HG03378 (cell line): ENCODE data around the gene CATSPER1.
"Not testable (repeated sequence)": the region's sequence is repeated elsewhere in the genome, so short reads cannot be mapped to it uniquely, and the experiment has no call there.

ENCODE experiments used
- ATAC-seq: cut with Tn5 transposase; IDR thresholded peaks from one replicate; pipeline ENCODE4 v1.9.1; 2021; ENCODE audit warnings: mild to moderate bottlenecking, moderate library complexity; ENCODE audit not compliant: unreplicated experiment

The CATSPER1 gene

DNA sequence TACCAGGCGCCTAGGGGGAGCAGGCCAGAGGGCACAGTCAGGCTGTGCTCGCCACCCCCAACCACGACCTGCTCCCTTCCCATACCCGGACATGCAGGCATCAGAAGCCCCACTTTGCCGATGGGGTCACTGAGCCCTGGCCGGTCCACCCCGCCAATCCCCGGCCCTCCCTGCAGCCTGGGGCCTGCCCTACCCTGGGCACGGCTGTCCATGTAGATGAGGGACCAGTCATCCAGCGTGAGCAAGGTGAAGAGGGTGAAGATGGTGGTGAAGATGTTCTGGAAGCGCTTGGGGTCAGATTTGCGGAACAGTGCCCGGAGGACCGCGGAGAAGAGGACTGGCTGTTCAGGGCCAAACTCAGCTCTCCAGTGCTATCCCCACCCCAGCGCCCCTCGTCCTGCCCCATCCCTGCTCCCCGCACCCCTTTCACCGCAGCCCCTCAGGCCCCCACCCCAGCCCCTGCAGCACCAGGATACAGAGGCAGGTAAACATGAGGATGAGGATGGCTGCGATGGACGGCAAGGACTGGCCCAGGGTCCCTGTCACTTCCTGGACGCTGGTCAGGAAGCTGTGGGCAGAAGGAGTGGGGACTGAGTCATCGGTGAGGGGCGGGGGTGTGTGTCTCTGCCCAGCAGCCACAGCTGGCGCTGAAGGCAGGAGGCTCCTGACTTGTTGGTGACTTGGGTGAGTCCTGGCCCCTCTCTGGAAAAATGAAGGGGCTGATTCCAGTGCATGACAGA, 5.5 kb downstream of the CATSPER1 start:
- ATAC-seq: no peak

DNA sequence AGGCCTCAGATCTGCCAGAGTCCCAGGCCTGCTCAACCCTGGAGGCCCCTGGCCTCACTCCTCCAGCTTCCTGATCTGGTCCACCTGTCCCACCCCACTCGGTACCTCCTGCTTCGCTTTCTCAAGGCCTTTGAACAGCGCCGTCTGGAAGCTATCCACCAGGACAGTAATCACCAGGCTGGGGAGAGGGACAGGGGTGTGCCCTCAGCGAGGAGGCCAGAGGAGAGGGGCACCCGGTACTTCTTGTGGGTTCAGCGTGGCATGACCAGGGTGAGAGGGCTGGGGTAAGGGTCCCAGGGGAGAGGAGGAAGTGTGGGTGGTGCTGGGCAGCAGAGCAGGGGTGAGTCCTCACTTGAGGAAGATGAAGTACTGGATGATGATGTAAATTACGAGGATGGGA, 6.1 kb downstream of the CATSPER1 start:
- no peak for ATAC-seq

DNA sequence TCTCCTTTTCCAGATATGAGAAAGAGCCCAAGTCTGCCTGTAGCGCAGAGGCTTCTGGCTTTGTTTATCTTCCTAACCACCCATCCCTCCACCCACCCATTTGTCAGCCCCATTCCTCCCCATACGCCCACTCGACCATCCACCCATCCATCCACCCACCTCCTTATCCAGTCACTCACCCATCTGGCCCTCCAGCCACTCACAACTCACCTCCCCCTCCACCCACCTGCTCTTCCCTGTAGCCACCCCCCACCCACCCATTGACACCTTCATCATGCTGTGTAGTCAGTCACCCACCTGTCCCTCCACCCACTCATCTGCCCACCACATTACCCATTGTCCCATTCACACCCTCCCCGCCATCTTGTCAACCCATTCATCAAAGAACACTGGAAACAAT, 9.0 kb downstream of the CATSPER1 start:
- ATAC-seq: no peak

DNA sequence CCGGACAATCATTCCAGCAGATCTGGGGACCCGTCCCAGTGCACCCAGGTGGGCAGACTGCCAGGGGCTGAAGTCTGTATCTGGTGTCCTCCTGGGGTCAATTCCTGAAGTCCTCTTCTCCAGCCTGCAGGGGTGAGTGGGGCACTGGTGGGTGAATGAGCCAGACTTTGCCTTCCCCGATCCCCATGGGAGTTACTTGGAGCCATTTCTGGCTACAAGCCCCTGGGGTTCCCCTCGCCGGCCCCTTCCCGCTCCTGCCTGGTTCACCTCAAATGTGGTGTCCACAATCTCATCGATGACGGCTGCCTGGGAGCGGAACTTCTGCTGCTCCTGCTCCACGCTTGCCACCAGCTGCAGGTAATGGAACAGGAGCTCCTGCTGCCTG, 9.5 kb downstream of the CATSPER1 start:
- ATAC-seq: no peak

DNA sequence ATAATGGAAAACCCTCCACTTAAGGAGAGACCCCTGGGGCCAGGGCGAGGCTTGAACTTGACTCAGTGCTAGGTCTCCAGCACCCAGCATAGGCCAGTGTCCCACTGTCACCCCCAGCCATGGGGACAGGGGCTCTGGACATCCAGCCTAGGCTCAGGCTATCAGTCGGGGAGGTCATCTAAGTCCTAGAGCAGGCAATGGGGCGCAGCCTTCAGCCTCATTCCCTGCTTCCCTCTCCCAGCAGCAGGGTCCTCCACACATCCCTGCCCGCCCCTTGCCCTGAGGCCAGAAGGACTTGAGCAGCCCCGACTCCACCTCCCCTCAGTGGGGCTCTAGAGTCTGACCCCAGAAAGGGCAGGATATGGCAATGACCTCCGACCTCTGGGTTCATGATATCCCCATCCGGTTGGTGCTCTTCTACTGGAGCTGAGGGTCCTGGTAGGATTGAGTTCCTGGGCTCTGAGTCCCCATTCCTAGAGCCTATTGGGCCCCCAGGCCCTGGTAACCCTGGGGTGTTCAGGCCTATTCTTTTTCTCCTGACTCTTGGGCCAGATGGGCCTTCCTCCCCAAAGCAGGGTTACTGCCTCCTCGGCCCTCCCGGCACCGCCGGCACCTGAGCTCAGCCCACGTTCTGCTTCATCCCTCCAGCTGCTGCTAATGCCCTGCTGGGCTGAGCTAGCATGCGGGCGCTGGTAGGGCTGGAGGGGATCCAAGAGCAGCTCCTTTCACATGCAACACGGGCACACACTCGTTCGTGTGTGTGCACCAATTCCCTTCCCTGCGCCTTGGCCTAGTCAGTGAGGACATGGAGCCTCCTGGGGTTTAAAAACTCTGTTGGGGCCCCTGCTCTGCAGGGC, 10.1 kb downstream of the CATSPER1 start:
- no peak for ATAC-seq

DNA sequence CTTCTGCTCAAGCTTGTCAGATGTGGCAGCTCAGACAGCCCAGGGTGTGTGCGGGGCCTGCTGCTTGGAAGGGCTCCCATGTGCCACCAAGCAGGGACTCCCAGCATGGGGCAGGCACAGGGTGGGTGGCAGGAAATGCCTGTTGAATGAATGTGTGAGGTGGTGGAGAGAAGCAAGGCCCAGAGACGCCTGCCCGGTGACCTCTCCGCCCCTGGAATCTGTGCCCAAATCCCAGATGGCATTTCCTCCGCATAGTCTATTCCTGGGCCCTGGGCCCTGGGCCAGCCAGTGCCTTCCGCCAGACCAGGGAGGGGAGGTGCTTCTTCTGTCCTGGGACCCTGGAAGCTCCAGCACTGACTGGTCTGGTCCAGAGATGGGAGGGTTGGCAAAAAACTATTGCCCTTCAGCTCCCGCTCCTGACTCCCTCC, 10.8 kb downstream of the CATSPER1 start:
- no peak for ATAC-seq

DNA sequence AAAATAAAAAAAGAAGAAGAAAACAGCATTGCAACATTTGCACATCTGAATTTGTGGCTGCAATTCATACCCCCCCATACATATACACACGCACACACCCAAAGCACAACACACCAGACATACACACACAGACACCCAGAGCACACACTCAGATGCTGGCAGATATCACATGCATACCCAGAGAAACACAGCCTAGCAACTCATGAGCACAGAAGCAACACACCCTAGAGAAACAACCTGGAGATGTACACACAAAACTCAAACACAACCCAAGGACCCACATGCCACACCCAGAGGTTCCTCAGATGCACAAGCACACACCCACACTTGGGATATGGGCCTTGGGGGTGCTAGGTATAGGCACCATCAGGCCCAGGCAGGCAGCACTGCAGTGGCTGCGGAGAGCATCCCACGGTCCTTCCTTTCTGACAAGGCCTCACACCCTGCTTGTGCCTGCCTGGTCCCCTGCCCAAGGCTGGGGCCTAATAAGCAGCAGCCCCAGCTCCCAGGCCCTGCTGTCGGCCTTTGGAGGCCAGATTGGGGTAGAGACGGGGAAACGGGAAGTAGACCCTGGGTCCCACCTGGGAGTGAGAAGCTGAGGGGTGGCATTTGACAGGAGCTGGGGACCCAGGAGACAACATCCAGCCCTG, 11.3 kb downstream of the CATSPER1 start:
- ATAC-seq: no peak

DNA sequence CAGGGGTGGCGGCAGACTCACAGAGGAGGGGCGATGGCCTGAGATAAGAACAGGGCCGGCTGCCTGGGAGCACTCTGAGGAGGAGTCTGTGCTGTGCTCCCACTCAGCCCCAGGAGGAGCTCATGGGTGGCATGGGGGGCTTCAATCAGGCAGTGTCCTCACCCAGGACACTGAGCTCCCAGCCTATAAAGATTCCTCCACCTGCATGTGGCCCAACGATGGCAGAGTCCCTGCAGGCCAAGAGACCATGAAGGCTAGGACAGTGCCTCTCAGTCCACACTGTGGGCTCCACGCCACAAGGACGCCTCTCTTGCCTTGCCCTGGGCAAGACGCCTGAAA, 12.5 kb downstream of the CATSPER1 start:
- ATAC-seq: no peak

DNA sequence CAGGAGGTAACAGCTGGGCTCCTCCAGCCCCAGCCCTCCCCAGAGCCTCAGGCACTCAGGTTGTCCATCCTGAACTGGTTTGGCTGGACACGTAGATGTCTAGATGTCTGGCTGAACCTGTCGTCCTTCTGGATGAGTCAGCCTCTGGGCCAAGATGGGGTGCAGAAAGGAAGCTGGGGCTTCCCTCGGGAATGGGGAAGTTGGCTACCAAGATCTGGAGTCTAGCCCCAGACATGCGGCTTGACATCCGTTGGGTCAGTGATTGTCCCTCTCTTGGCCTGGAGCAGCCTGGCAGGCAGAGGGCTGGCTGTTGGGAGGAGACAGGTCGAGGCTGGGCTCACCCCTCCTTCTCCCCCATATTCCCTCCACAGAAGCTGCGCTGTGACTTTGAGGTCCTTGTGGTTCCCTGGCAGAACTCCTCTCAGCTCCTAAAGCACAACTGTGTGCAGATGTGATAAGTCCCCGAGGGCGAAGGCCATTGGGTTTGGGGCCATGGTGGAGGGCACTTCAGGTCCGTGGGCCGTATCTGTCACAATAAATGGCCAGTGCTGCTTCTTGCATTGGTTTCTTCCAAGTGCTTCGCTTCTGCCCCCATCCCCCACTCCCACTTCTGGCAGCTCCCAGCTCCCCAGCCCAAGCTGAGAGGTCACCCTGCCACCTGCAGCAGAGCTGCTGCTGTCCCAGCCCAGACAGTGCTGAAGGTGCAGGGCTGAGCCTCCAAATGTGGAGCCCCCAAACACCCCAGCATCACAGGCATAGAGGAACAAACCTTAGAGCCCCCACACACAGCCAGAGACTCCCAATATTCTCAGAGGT, 13.1 kb downstream of the CATSPER1 start:
- no peak for ATAC-seq

DNA sequence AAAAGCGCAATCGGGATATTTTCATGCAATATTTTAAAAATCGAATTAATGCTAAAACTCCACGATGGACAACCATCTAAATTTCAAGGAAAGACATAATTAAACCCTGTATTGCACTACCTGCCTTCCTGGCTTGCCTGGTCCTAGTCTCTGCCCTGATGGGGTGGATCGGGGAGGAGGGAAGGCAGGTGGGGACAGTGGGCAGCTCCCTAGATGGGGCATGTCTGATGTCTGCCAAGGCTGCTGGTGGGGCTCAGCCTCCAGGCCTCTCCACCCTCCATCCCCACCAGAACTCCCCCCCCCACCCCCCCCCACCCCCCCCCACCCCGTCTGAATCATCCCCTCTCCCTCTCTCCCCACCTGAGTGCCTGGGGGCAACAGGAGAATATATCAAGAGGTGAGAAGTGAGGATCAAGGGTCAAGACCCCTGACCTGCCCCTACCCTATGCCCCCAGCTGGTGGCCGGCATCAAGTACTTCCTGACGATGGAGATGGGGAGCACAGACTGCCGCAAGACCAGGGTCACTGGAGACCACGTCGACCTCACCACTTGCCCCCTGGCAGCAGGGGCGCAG, 13.8 kb downstream of the CATSPER1 start:
- ATAC-seq: no peak

DNA sequence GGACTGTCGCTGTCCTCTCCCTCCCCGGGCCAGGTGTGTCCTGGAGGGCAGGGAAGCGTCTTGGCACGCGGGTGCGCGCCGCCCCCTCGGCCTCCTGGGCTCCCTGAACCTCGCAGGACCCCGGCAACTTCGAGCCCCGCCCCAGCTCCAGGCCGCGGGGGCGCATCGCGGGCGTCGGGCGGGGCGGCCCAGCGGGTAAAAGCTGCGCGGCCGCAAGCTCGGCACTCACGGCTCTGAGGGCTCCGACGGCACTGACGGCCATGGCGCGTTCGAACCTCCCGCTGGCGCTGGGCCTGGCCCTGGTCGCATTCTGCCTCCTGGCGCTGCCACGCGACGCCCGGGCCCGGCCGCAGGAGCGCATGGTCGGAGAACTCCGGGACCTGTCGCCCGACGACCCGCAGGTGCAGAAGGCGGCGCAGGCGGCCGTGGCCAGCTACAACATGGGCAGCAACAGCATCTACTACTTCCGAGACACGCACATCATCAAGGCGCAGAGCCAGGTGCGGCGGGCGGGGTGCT, 14.4 kb downstream of the CATSPER1 start, which contains the start of gene CST6:
Gene CST6 (plus strand): TSS at position 224 of the 519 bp plus-strand sequence. CDS start 37 bp downstream, at position 261.
- no peak for ATAC-seq

DNA sequence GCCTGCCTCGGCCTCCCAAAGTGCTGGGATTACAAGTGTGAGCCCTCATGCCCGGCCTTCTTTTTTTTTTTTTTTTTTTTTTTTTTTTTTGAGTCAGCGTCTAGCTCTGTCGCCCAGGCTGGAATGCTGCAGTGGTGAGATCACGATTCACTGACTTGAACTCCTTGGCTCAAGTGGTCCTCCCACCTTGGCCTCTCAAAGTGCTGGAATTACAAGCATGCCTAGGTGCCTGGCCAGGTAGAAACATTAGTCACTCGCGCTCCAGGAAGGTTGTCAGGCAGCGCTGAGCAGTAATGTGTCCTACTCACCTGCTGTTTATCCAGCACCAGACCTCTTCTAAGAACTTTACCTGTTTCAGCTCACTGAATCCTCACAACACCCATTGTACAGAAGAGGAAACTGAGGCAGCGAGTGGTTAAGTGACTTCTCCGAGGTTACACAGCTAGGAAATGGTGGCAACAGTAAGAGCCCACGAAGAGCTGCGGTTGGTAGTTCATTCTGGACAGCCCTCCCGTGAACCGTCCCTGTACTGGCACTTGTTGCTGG, 15.0 kb downstream of the CATSPER1 start:
- no peak for ATAC-seq

DNA sequence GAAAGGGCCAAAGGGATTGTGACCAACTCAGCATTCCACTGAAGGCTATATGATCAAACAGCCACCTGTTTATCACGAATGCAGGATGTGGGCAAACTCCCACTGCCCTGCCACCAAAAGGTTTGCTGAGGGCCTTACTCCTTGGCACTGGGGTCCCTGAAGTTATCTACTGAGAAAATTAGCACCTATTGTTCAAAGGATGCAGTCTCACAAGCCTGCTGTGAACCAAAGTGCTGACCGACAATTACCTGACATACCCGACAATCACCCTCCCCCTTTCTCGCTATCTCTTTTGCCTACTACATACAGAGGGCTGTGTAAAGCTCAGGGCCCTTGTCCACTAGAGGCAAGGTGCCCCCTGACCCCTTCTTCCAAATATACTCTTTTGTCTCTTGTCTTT, 16.2 kb downstream of the CATSPER1 start:
- ATAC-seq: not testable (repeated sequence)

DNA sequence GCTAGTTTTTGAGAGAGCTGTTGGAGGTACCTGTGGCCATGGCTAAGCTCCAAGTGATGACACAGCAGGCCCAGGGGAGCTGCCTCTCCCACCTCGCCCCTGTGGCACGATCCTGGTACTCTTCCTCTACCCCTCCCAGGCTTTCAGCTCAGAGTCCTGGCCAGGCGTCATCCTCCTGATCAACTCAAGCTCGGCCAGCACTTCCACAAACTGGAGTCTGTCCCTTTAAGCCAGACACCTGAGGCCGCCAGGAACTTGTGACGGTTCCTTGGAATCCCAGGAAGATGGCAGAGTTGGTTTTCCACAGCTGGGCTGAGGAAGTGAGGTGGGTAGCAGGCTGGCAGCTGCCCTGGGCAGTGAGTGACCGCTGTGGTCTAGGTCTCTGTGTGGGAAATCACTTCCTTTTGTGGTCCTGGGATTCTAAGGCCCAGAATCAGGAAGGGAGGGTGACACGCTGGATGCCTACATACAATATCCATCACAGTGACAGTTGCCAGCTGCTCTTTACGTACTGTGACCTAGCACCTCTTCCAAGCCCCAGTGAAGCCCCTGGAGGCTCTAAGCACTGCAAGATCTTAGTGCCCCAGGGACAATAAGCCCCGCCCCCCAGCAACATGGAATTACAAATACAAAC, 17.7 kb downstream of the CATSPER1 start:
- no peak for ATAC-seq

DNA sequence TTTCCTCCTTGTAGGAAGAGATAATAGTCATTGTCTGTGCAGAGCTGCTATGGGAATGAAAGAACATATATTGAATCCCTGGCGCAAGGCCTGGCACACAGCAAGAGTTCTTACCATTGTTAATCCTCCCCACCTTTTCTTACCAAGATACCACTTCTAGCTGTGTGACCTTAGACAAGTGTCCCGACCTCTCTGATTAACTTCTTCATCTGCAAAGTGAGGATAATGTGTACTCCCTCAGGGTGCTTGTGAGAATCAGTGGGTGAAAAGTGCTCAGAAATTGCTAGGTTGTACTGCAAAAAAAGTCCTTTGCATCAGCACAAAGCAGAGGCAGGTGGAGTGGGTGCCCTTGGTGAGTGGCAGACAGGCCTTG, 18.2 kb downstream of the CATSPER1 start:
- no peak for ATAC-seq

DNA sequence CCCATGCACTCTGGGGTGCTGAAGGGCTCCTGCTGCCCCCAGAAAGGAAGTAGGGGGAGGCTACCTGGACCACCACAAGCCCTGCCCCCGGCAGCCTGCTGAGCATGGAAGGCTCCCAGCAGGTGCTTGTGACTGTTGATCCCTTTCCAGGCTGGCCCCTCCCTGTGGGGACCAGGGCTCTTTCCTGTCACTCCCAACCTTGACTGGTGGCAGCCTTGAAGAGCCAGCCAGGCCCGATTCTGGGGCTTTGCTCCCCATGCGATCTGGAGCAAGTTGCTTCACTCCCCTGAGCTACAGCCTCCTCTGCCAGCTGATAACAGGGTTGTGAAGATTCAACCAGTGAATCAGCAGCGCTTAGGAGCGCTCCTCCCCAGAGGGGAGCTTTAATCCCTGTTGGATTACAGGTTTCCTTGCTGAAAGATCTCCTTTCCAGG, 19.1 kb downstream of the CATSPER1 start:
- no peak for ATAC-seq

DNA sequence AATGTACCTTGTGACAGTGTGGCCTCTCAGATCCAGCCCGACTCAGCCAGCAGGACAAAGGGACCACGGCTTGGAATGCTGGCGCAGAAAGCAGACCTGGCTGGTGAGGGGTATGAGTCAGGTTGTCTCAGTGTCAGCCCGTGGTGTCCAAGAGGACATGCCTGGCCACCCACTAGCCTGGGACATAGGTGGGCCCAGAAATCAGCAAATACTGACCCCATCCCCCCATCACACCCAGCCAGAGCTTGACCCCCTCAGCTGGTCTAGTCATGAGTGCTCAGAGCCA, 19.4 kb downstream of the CATSPER1 start:
- no peak for ATAC-seq

DNA sequence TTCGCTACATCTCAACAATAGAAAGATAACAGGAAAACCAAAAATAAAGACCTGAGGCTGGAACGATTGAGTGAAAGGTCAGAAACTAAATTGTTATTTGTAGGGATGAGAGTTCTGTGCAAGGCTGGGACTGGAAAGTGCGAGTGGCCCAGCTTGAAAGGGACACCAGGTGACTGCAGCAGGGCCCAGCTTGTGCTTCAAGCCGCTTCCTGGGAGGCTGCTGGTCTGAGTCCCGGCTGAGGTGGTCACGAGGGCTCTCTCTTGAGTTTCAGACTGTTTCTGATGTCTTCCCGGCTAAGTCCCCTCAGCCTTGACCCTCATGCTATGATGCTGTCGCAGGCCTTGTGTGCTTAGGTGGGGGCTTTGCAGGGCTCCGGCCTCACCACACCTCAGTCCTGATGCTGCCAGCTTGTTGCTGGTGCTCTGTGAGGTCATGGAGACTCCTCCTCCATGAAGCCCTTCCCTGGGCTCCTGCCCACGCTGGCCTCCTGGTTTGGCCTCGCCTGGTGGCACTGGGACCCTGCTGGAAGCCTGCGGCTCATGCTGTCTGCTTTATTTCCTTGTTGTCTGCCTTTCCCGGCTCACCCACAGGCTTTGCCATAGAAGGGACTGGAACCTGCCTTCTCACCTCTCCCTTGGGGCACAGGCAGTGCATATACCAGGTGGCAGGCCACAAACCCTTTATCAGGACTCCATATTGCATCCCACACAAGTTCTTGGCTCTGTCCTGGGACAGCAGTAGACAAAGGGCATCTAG, 20.0 kb downstream of the CATSPER1 start:
- ATAC-seq: no peak

DNA sequence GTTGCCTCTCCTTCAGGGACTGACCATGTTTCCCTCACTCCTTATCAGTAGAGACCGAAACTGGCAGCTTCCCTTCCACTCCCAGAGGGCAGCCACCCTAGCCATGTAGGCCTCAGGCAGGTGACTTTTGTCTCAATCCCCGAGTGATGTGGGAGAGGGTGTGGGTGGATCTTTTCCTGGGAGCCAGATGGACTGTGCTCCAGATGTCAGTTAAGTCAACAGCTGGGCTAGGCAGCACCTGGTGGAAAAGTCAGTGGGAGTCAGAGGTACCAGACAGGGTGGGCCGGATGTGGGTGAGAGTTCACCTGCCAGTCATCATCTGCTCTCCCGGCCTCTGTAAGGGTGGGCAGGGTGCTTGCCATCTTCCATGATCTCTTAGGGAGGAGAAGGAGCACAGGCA, 22.1 kb downstream of the CATSPER1 start:
- ATAC-seq: no peak
